Sigmoid colon (tissue), 7 donors: ENCODE data around the gene ABO. TPM values are rescaled to one million over a fixed set of nuclear protein-coding genes. Genes with fewer than 3 reads are reported as not detected.

Source experiments
- DNase-seq: peaks from one replicate; pipeline ENCODE4 v3.0.0-alpha.2; 2019
- H3K27ac ChIP-seq, 4 donors: fragments of 200-600 bp; sonication (generic); one replicate each; pipeline ENCODE4 v1.5.1; 2016 to 2019; ENCODE audit warnings: mild to moderate bottlenecking in 1 of 4
- H3K27me3 ChIP-seq, 3 donors: fragments of 200-600 bp; sonication (generic); one replicate each; pipeline ENCODE4 v1.5.1; 2019; ENCODE audit warnings: mild to moderate bottlenecking in 1 of 3
- H3K36me3 ChIP-seq, 4 donors: fragments of 200-600 bp; sonication (generic); one replicate each; pipeline ENCODE4 v1.5.1; 2016 to 2019
- H3K4me1 ChIP-seq, 4 donors: fragments of 200-600 bp; sonication (generic); one replicate each; pipeline ENCODE4 v1.5.1; 2017 to 2019
- H3K4me3 ChIP-seq, 4 donors: fragments of 200-600 bp; sonication (generic); one replicate each; pipeline ENCODE4 v1.5.1; 2017 to 2019; ENCODE audit warnings: mild to moderate bottlenecking in 2 of 4, moderate library complexity in 1 of 4
- H3K9me3 ChIP-seq, 4 donors: fragments of 200-600 bp in 3 of 4; sonication (generic) in 3 of 4; one replicate each; pipeline versions ENCODE4 v1.5.1 to v1.6.1; 2013 to 2019
- CTCF ChIP-seq, 4 experiments: fragments of 450-650 bp in 3 of 4; fragments of 200-600 bp in 1 of 4; IDR thresholded peaks; one replicate each; pipeline ENCODE4 v1.5.1; 2016 to 2019; ENCODE audit warnings: antibody characterized with exemption in 4 of 4, mild to moderate bottlenecking in 3 of 4, moderate library complexity in 2 of 4
- EP300 ChIP-seq, 4 donors: sonication (generic); formaldehyde crosslinking; IDR thresholded peaks; one replicate each; pipeline ENCODE4 v1.6.1; 2017; ENCODE audit warnings: antibody characterized with exemption in 4 of 4
- POLR2A ChIP-seq, 2 donors: fragments of 450-650 bp; IDR thresholded peaks; one replicate each; pipeline ENCODE4 v1.6.1; 2016; ENCODE audit warnings: antibody characterized with exemption in 2 of 2, mild to moderate bottlenecking in 2 of 2, moderate library complexity in 2 of 2
- POLR2AphosphoS5 ChIP-seq, 4 donors: sonication (generic); formaldehyde crosslinking; IDR thresholded peaks; one replicate each; pipeline ENCODE4 v1.6.1; 2017; ENCODE audit warnings: antibody characterized with exemption in 4 of 4
- WGBS, 2 donors: extraction: QIAGEN DNeasy Blood & Tissue Kit; methylation state at CpG; one replicate each; pipeline ENCODE4 v1.1.7; 2013; 5-methylcytosine and 5-hydroxymethylcytosine counted together
- intact Hi-C: fragments of 100-400 bp; cut with DNase I; formaldehyde crosslinking; loops from one replicate; pipeline ENCODE4 v1.15.1; 2023
- polyA plus RNA-seq, 3 donors: library from polyadenylated mRNA; stranded (reverse); fragments of 200-250 nt; gene quantifications; one replicate each; pipeline ENCODE4 v1.2.3, GENCODE V29; 2013
- total RNA-seq, 4 donors: library from RNA; depleted of rRNA; stranded (reverse); fragments of >200 nt; gene quantifications; one replicate each; pipeline ENCODE4 v1.1.0, GENCODE V29; 2016
- donor health status: healthy with polysubstance abuse.
- donor health status: Bipolar disorder and iron deficiency.
- donor health status: healthy.

The ABO gene
- total and polyA plus RNA-seq, 7 donors, result 0.36 to 27.3 (median 1.5) TPM

GRCh38 chr9:133282464-133283238 is 7.7 kb upstream of the ABO start:
- no peaks in the 10 kb centered on the region for H3K9me3 ChIP-seq
- 36 to 58% methylated on average over 7 of the region's 7 CpGs for WGBS, 2 donors
- H3K27ac ChIP-seq, result no peak overlapping the region
- no peak overlapping the region for H3K4me3 ChIP-seq
- no peaks in the 10 kb centered on the region for H3K36me3 ChIP-seq
- intact Hi-C loops, result no loop called here
- H3K27me3 ChIP-seq, result peaks cover 0 to 8% (median 0%) of the 10 kb centered on the region in 3 donors
- no peak for DNase-seq
- no peaks in the 10 kb centered on the region for H3K4me1 ChIP-seq
- no peak for TF ChIP-seq POLR2A (IDR thresholded peaks at IDR 0.05)
- no peak for TF ChIP-seq POLR2AphosphoS5 (IDR thresholded peaks at IDR 0.05)
- no peak for TF ChIP-seq CTCF (IDR thresholded peaks at IDR 0.05)
- no peak for TF ChIP-seq EP300 (IDR thresholded peaks at IDR 0.05)

GRCh38 chr9:133280392-133280791 is 5.4 kb upstream of the ABO start:
- TF ChIP-seq POLR2AphosphoS5 (IDR thresholded peaks at IDR 0.05) (no peak), EP300 (IDR thresholded peaks at IDR 0.05) (no peak), CTCF (IDR thresholded peaks at IDR 0.05) (no peak), POLR2A (IDR thresholded peaks at IDR 0.05) (no peak)
- Histone ChIP-seq H3K27ac (no peak overlapping the region), H3K36me3 (no peaks in the 10 kb centered on the region), H3K4me1 (peaks cover 0 to 5% (median 2%) of the 10 kb centered on the region in 4 donors), H3K27me3 (peaks cover 5 to 29% (median 7%) of the 10 kb centered on the region in 3 donors), H3K4me3 (no peak overlapping the region), H3K9me3 (no peaks in the 10 kb centered on the region)
- no peak for DNase-seq
- intact Hi-C loops, result no loop called here
- WGBS, 2 donors, result 24 to 66% methylated on average over 5 of the region's 5 CpGs

DNA sequence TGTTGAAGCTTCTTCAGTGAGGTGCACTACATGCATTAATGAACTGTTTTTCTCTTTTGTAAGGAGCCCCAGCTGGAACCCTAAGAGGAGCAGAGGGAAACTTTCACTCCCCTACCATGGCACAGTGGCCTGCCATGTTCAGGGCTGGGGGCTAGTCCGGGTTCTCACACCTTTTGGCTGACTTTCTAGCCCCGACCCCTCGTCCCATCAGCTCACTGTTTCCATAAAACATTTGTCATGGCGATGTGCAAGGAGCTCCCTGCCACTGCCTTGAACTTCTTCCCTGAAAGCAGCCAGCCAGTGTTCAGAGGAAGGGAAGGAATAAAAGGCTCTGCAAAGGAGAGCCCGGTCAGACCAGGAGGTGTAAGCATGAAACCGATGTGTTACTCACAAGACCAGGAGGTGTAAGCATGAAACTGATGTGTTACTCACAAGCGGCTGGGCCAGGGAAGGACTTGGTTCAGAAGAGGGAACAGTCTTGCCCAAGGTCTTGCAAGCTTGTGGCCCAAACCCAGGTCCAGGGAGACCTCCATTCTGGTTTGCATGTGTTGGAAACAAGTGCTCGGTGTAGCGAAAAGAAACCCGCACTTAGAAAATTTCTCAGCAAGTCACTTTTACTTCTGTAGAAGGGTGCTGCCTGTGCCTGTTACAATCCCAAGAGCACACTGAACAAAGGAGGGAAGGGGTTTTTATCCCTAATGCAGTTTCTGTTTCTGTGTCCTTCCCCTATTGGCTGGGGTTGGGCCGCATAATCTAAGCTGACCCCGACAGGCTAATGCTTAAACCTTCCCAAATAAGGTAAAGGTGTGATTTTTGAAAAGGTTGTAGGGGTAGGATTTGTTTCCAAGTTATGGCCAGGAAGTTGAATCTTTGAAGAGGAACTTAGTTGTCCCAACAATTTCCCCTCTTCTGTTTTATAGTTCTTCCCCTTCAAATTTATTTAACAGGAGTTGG is 3.4 kb upstream of the ABO start:
- peaks cover 15 to 48% (median 17%) of the 10 kb centered on the region in 3 donors for H3K27me3 ChIP-seq

DNA sequence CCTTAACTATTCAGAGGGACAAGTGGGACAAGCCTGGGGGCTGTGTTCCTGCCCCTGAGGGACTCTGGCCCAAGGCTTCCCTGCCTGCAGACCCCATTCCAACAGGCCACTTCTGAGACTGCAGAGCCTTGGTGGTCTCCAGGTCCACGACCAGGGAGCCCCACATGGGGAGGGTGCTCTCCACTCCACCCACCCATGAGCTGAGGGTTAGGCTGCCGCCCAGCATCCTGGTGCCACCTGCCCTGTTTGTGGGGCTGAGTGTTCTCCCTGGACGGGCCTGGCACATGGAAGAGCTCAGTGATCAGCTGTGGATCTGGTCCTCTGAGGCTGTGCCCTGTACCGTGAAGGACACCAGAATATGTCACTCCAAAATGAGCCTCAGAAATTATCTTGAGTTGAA is 2.5 kb upstream of the ABO start:
- no peak for DNase-seq
- H3K4me1 ChIP-seq, result peaks cover 0 to 9% (median 5%) of the 10 kb centered on the region in 4 donors
- H3K27ac ChIP-seq, result no peak overlapping the region
- H3K36me3 ChIP-seq, result no peaks in the 10 kb centered on the region
- H3K27me3 ChIP-seq, result peaks cover 15 to 48% (median 17%) of the 10 kb centered on the region in 3 donors
- intact Hi-C loops, result no loop called here
- WGBS, 2 donors, result 91 to 94% methylated on average over 4 of the region's 4 CpGs
- TF ChIP-seq POLR2AphosphoS5 (IDR thresholded peaks at IDR 0.05), result no peak
- no peak for TF ChIP-seq POLR2A (IDR thresholded peaks at IDR 0.05)
- TF ChIP-seq EP300 (IDR thresholded peaks at IDR 0.05), result no peak
- TF ChIP-seq CTCF (IDR thresholded peaks at IDR 0.05), result no peak
- no peak overlapping the region for H3K4me3 ChIP-seq
- no peaks in the 10 kb centered on the region for H3K9me3 ChIP-seq

More for the DNA sequence above, 3.4 kb upstream of the ABO start:
- DNase-seq, result no peak
- Histone ChIP-seq H3K4me3 (no peak overlapping the region), H3K36me3 (no peaks in the 10 kb centered on the region), H3K4me1 (peaks cover 0 to 9% (median 5%) of the 10 kb centered on the region in 4 donors), H3K9me3 (no peaks in the 10 kb centered on the region), H3K27ac (no peak overlapping the region)
- intact Hi-C loops, result no loop called here
- no peak for TF ChIP-seq POLR2A (IDR thresholded peaks at IDR 0.05)
- TF ChIP-seq POLR2AphosphoS5 (IDR thresholded peaks at IDR 0.05), result no peak
- no peak for TF ChIP-seq CTCF (IDR thresholded peaks at IDR 0.05)
- no peak for TF ChIP-seq EP300 (IDR thresholded peaks at IDR 0.05)
- WGBS, 2 donors, result 85 to 88% methylated on average over 12 of the region's 12 CpGs
